HG03135 (cell line): Measurements from ENCODE around the gene NOL11.
"Not testable (repeated sequence)": the region's sequence is repeated elsewhere in the genome, so short reads cannot be mapped to it uniquely, and the experiment has no call there.

Experiments
- ATAC-seq: cut with Tn5 transposase; IDR thresholded peaks from one replicate; pipeline ENCODE4 v1.9.1; 2021; ENCODE audit warnings: mild to moderate bottlenecking, moderate library complexity; ENCODE audit not compliant: unreplicated experiment

Gene NOL11

GRCh38 chr17:67707442-67707841, 10.3 kb upstream of the NOL11 start:
- no peak for ATAC-seq

- ATAC-seq = no peak
These were observed 9.4 kb upstream of the NOL11 start for GRCh38 chr17:67708378-67708777.

- ATAC-seq = no peak
These were observed 5.8 kb upstream of the NOL11 start for GRCh38 chr17:67711916-67712315.

- ATAC-seq = no peak
These were observed 5.4 kb upstream of the NOL11 start for GRCh38 chr17:67712375-67712774.

- ATAC-seq = no peak
These were observed 4.6 kb upstream of the NOL11 start for GRCh38 chr17:67713169-67713568.

- no peak for ATAC-seq
These were observed 1.3 kb upstream of the NOL11 start for GRCh38 chr17:67716405-67716798.

- ATAC-seq = no peak
These were observed 528 bp upstream of the NOL11 start for GRCh38 chr17:67717192-67717623.

GRCh38 chr17:67718325-67718941, 697 bp downstream of the NOL11 start:
- ATAC-seq = peak; percentile 9

GRCh38 chr17:67725373-67725791, 7.6 kb downstream of the NOL11 start:
- no peak for ATAC-seq

- no peak for ATAC-seq
These were observed 8.1 kb downstream of the NOL11 start for GRCh38 chr17:67725807-67726206.

GRCh38 chr17:67727152-67728039, 9.7 kb downstream of the NOL11 start:
- not testable (repeated sequence) for ATAC-seq

GRCh38 chr17:67729903-67730302, 12.2 kb downstream of the NOL11 start:
- ATAC-seq = no peak

- no peak for ATAC-seq
These were observed 13.0 kb downstream of the NOL11 start for GRCh38 chr17:67730731-67731130.

GRCh38 chr17:67733449-67733848, 15.7 kb downstream of the NOL11 start:
- ATAC-seq = no peak

GRCh38 chr17:67737145-67737544, 19.4 kb downstream of the NOL11 start:
- ATAC-seq = no peak

GRCh38 chr17:67742025-67742424, 24.3 kb downstream of the NOL11 start:
- ATAC-seq = no peak

- no peak for ATAC-seq
These were observed 29.2 kb downstream of the NOL11 start for GRCh38 chr17:67746704-67747571.

GRCh38 chr17:67747681-67748235, 30.0 kb downstream of the NOL11 start:
- ATAC-seq = no peak

GRCh38 chr17:67750067-67750466, 32.3 kb downstream of the NOL11 start:
- no peak for ATAC-seq

- ATAC-seq = no peak
These were observed 33.7 kb downstream of the NOL11 start for GRCh38 chr17:67751101-67752074.
